Measurements from ENCODE around the gene PDC.
"Not testable (repeated sequence)": the region's sequence is repeated elsewhere in the genome, so short reads cannot be mapped to it uniquely, and the experiment has no call there.

The PDC gene

DNA sequence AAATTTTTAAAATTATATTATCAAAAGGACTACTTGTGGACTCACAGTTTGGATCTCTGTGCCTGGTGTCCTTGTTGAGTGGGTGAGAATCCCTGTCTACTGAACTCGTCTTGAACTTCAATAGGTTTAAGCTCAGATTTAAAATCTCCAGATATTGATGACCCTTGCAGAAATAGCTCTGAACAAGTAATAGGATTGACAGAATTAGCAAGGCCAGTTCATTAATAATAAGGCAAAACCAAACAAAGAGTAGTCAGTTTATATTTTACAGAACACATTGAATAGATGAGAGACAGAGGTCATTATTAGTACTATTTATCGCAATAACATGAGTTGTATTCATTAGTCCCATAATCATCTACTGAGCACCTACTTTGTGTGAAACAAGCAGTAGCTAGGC, at the start of gene PDC:
TSS of gene PDC (minus strand) at position 101 of the 400 bp plus-strand sequence. CDS start 11,655 bp downstream, outside the sequence.
- no peak for DNase-seq

DNA sequence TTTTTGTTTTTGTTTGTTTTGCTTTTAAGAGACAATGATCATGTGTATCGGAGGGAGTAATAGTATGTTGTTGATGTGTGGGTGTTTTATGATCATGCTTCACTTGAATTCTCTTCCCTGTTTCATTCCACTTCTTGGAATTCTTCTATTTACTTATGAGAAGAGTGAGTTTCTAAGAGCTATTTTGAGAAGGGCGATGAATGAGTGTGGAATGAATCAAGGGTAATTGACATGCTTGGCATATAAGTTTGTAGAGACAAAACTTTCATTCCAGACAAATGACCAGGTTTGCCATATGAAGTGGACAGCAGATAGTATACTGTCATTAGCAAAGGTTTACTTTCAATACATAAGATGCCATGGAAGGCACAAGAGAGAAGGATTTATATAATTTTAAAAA, 42.3 kb upstream of the PDC start:
- DNase-seq = no peak

DNA sequence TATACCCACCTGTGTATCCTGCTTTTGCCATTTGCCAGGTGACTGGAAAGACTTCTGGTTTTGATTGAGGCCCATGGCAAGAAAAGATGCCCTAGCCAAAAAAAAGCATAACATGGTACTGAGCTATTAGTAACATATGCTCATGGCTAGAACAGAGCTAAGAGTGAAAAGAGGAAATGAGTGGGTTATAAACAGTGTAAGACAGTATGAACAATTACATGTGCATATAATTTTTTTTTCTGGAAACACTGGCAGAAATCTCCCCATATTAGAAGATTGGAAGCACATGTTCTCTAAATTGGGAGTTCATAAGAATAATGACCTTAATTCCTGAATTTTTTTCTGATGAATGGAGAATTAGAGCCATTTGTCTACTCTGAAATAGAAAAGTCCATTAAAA, 41.2 kb upstream of the PDC start:
- DNase-seq = no peak

DNA sequence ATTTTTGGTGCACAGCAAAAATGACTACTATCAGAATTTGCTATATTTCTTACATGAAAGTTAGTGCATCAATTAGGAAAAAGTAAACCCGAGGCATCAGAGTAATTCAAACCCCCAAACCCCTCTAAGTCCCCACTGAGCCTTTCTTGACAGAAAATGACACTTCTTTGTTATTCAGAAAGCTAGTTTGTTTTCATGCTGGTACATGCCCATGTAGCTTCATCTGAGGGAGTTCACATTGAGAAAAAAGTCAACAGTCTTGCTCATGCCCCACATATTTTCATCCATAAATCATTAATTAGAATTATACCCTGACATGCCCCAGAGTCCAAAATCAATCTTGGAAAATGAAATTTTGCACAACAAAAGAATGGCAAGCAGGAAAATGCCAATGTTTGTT, 39.9 kb upstream of the PDC start:
- no peak for DNase-seq

DNA sequence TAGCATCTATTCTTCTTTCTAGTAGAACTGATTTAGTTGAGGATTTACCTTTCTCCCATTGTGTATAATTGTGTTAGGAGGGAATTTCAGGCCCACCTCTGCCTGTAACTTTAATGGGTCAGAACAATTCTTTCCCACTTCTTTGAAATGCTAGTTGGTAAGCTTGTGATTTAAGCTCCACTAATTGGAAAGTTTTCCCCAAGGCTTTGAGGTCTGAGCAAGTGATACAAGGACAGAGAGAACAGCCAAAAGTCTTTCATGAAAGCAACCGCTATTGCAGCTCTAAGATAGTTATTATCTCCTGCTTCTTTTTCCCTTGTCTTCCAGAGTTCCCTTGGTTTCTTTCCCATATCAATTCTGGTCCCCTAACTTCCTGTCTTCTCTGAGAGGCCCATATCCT, 38.7 kb upstream of the PDC start:
- no peak for DNase-seq

DNA sequence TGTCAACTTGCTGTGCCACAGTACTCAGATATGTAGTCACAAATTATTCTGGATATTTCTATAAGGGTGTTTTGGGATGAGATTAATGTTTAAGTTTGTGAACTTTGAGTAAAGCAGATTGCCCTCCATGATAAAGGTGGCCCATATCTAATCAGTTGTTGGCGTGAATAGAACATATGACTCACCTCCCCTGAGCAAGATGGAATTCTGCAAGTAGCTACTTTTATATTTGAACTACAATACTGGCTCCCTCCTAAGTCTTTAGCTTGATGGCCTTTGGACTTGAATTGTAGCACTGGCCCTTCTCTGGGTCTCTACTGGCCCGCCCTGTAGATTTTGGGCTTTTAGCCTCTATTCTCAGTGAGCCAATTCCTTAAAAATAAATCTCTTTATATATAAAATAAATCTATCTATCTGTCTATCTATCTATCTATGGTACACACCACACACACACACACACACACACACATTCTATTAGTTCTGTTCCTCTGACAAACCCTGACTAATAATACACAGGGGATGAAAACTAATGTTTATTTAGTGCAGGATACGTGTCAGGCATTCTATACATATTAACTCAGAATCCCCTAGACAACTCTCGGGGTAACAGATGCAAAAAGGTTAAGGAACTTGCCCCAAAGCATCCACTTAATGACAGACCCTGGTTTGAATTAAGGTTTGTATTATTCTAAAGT, 37.9 kb upstream of the PDC start:
- DNase-seq = no peak

DNA sequence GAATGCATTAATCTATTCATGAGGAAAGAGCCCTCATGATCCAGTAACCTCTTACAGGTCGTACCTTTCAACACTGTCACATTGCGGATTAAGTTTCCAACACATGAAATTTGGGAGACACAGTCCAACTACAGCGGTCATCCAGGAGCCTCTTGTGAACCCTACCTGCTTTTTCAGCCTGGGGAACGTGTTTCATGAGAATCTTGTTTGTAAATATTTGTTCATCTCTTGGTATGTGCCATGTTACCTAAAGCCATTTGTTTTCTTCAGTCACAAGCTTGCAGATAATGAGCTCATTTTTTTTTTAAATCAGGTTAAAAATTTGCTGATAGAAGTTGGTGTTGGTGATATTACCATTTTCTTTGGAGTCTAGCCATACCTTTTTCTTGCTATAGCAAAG, 37.2 kb upstream of the PDC start:
- no peak for DNase-seq

DNA sequence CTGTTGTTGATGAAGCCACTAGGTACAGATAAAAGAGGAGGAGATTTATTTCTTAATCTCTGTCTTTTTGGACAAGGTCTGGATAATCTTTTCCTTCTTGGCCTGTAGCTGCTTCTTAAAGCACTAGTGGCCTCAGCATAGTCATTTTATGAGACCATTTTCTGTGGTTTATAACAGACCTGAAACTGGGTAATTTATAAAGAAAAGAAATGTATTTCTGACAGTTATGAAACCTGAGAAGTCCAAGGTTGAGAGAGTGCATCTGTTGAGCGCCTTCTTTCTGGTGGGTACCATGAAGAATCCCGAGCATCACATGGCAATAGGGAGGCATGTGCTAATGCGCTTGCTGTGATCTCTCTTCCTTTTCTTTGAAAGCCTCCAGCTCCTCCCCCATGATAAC, 36.7 kb upstream of the PDC start:
- DNase-seq = no peak

DNA sequence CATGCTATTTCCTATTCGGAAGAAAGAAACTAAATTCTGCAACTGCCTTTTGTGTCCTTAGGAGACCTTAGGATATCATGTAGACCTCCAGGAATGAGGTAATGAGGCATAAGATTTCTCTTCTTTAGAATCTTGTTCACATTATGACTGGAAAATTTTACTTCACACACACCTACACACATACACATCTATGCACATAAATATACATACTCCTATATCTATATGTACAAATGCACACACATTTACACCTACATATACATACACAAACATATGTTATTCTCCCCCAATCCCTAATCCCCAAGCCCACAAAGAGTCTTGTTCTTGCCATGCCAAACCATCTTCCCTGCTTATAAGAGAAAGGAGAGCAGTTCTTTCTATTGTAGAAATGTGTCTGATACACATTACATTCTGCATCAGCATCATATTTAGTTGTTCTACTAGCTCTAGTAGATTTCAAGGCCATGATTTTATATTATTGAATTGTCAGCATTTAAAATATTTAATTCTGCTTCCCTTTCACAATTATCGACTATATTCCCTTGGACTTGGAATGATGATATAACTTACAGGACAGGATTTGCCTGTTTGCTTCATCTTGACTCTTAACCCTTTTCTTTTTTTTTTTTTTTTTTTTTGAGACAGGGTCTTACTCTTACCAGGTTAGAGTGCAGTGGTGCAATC, 35.4 kb upstream of the PDC start:
- DNase-seq = no peak

DNA sequence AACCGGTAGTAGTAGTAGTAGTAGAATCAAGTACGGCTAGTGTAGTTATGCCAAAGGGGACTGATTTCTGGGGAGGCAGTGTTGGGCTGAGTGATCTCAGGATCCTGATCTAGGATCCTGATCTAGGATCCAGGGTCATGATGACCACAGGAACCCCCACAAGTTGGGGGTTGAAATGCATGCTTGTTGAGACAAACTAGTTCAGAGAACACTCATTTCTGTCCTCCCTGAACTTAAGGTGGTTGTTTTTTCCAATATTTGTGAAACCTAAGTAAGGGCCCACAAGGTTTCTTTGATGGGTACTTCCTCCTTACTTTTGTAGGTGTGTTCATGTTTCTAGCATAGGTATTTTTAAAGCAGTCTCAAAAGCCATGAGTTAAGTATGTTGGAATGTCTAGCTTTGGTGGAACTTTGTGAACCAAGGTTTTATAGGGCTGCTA, 33.9 kb upstream of the PDC start:
- DNase-seq = no peak

DNA sequence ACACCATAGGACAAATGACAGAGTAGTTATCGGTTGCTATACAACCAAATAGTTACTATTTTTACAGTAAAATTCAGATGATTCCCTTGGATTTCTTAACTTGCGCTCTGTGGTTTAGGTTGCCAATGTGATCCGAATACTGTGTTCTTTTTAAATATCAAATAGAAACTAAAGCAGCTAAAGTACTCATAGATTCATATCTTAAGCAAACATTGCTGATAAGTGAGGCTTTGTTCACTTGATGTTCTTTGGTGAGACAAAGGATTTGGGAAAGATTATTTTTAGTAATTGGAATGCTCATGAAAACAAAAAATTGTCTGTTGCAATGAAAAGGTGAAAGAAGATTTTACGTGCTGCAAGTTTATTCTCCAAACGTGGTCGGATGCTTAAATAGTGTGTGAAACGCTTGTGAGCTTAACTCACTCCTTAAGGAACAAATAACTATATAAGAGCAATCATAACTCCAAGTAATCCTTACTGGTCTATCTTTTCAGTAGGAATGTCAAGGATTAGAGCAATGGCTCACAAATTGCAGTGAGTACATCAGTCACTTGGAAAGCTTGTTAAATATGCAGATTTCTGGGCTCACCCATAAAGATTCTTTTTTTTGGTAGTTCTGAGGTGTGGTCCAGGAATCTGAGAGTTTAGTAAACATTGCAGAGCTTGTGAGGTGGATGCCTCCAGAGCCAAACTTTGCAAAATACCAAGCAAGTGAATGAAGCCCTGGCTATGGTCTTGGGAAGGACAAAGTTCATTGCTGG, 31.8 kb upstream of the PDC start:
- no peak for DNase-seq

DNA sequence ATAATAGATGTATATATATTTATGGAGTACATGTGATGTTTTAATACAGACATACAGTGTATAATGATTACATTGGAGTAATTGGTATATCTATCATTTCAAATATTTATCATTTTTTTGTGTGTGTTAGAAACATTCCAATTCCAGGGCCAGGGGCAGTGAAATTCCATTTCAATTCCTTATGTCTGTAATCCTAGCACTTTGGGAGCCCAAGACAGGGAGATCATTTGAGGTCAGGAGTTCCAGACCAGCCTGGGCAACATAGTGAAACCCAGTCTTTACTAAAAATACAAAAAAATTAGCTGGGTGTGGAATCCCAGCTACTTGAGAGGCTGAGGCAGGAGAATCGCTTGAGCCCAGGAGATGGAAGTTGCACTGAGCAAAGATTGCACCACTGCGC, 30.4 kb upstream of the PDC start:
- no peak for DNase-seq

DNA sequence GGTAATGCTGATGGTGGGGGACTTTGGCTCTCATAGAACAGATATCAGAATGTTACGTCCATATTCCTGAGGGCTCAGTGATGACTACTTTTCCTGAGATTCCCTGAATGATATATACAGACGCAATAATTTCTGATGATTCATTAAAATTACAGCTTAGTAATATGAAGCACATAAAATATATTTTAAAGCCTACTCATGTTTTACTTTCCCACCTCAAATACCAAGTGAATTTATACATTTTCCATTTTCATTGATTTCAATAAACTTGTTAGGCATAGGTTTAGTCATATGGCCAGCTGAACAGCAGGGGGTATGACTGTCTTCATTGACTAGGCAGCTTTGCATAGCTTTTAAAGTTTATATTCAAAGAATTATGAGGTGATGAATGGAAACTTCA, 26.2 kb upstream of the PDC start:
- DNase-seq = no peak

DNA sequence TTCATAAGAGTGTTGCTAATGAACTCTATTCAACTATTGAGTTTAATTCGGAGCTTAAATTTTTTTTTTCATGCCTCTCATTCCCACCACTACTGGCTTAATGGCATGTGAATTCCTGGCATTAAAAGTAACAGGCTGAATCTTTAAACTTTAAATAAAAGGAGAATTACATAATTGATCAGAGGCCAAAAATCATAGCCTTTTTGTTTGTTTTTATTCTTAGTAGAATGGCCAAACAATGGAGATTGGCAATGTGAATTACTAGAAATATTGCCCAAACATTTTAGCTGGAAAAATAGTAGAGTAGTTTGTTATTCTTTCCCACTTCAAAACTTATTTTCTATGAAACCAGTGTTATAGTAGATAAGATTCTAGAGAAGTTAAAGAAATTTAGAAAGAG, 25.1 kb upstream of the PDC start:
- DNase-seq = no peak

DNA sequence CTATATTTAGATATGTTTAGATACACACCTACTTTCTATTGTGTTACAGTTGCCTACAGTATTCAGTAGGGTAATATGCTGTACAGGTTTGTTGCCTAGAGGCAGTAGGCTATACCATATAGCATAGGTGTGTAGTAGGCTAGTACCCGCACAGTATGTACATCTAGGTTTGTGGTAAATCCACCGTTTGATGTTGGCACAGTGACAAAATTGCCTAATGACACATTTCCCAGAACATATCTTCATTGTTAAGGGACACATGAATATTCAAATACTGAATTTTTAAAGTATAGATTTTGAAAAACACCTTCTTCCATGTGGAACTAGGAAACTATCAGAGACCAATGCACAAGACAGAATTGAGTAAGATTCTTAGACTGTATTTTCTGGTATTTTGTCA, 22.6 kb upstream of the PDC start:
- DNase-seq = no peak

DNA sequence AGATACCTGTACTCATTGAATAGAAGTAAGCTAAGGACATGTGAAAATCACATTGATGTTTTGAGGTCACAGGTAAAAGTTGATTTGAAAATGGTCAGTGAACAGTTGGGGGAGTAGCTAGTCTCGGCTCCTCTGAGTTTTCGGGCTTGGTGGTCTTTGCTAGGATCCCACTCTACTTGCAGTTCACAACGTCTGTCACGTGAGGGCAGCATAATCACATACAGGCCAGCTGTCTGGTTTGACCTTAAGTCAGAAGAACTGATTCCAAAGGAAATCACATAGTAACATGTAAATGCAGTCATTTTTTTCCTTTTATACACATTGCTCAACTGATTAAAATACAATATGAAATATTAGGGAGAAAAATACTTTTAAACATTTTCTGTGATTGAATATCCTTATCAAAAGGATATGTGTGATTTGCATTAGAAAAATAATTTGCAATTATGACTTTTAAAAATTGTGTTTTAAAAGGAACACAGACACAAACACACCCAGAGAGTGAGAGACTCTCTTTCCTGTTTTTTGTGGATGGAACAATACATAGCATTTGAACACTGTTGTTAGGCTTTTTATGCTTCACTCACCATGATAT, 21.8 kb upstream of the PDC start:
- peak; percentile 79 for DNase-seq

DNA sequence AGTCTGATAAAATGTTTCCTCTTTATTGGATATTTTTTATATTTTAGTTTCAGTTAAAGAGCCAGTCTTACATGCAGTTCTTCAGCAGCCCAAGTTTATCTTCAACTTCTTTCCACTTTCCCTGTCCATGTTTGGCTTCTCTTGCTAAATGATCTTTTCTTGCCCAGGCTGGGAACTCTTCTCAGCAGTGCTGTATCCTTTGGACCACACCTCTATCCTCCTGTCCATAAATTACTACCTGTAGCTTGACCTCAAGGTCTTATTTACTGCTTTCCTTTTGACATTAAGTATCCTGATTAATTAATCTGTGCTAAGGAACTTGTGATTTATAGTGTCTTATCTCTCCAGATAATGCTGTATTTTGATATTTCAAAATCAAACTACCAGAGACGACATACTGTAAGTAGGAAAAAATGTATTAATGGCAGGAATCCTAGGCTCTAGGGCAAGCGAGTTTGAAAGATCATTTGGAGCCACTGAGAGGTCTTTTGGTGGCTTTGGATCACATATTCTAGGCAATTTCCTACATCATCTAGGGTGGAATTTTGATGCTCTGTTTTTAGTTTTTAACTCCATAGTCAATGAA, 20.5 kb upstream of the PDC start:
- no peak for DNase-seq

DNA sequence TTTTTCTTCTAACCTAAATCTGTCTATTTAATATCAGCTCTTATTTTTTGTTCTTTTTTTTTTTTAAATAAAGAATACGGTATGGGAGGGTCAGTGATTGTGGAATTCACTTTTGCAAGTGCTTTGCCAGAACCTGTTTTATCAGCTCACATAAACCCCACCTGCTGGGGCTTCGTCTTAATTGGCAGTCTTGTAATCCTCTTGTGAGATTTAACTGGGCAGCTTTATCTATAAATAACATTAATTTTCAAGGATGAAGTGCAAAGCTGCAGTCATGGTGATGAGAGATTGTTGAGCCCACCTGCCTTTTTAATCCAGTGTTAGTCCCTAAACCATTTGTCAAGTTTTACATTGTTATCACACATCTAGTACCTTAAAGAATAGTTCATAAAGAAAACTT, 18.2 kb upstream of the PDC start:
- DNase-seq = no peak

DNA sequence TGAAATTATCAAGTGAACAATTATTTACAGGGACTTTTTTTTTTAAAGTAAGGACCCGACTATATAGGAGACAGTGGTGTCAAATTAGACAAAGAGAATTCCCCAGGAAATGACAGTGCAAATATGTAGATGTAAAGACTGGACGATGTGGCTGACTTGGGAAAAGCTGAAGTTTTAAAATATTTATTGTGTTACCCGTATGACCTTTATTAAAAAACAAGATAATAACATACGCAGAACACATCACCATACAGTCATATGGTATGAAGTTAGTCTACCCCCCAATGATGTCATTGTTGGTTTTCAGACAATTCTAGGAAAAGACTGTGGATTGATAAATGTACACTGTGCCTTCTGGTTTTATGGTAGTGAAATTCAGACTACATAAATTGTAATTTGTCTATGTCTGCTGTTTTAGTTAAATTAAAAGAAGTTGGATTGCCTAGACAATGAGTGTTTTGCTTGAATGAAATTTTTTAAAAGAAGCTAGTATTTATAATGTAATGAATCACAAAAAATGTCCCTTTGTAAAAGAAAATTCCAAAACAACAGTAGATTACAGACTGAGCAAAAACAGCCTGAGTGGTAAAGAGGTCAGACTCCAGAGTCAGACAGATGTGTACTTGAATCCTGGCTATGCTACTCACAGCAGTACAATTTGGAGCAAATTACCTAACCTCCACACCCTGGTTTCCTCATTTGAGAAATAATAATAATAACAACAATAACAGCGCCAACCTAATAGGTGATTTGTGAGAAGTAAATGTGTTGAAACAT, 15.5 kb upstream of the PDC start:
- no peak for DNase-seq

DNA sequence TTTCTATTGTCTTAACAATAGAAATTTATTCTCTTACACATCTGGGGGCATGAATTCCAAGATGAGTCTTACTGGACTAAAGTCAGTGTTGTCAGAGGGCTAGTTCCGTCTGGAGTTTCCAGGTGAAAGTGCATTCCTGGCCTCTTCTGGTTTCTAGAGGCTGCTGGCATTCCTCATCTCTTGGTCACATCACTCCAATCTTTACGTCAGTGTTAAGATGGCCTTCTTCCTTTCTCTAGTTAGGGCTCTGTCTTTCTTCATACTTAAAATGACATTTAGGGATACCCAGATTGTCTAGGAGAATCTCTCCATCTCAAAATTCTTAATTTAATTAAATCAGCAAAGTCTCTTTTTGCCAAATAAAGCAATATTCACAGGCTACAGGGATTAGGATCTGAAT, 13.3 kb upstream of the PDC start:
- DNase-seq = no peak

DNA sequence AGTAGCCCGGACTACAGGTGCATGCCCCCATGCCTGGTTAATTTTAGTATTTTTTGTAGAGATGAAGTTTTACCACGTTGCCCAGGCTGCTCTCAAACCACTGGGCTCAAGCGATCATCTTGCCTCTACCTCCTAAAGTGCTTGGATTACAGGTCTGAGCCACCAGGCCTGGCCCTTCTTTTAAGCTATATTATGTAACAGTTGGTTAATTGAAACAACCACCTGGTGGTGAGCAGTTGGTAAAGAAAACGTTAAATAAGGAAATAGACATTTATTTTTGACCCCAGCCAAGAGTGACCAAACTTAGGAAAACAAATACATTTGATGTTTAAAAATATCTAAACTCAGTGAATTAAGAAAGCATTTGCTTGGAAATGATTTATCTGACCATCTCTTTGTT, 12.1 kb upstream of the PDC start:
- DNase-seq = no peak

DNA sequence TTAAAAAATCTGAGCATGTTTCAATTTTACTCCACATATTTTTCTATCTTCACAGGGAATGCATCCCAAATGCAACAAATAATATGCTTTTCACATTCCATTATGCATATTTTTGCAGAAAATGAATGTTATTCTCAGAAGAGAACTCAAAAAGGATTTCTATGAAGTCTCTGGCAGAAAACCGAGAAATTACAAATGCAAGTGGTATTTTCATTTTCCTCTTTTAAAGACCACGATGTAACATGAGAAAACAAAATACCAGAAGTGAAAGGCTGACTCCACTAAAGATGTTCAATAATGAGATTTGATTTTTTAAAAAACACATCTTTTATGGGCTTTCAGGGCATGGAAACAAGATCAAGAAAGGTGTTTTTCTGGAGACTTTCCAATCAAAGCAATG, 5.0 kb upstream of the PDC start:
- no peak for DNase-seq

DNA sequence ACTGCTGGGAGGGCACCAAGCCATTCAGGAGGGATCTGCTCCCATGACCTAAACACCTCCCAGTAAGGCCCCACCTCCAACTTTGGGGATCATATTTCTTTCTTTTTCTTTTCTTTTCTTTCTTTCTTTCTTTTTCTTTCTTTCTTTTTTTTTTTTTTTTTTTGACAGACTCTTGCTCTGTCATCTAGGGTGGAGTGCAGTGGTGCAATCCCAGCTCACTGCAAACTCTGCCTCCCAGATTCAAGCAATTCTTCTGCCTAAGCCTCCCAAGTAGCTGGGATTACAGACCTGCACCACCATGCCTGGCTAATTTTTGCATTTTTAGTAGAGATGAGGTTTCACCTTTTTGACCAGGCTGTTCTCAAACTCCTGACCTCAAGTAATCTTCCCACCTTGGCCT, 4.6 kb upstream of the PDC start:
- not testable (repeated sequence) for DNase-seq
